HG03196 (cell line): ENCODE results near the gene AP1S2.
"Not testable (repeated sequence)": the region's sequence is repeated elsewhere in the genome, so short reads cannot be mapped to it uniquely, and the experiment has no call there.

Experiments used
- ATAC-seq: cut with Tn5 transposase; IDR thresholded peaks from one replicate; pipeline ENCODE4 v1.9.1; 2021; ENCODE audit not compliant: unreplicated experiment

Gene AP1S2

DNA sequence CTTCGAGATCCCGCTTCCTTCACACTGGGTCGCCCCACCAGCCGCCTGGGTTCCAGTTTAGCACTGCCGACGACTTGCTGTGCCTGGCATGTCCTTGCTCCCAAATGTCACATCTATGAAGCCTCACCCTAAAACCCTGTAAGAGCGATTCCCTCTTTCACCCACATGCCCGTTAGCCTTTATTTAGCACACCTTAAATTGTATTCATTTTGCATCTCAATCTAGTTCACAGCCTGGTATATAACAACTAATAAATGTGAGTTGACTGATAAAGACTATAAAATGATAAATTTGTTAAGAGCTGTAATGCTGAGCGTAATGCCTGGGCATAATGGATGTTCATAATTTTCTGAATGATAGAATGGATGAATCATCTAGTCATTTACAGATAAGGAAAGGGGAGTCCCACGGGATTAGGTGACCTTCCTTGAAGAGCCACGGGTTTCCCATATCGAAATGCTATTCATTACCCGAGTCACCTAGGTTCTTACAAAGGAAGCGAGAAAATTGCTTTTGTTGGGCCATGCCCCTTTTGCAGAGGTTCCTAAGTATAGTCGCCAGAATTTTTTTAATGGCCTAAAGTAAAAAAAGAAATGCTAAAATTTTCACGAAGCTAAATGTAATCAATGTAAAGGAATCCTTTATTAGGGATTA is 1.1 kb upstream of the AP1S2 start:
- no peak for ATAC-seq

DNA sequence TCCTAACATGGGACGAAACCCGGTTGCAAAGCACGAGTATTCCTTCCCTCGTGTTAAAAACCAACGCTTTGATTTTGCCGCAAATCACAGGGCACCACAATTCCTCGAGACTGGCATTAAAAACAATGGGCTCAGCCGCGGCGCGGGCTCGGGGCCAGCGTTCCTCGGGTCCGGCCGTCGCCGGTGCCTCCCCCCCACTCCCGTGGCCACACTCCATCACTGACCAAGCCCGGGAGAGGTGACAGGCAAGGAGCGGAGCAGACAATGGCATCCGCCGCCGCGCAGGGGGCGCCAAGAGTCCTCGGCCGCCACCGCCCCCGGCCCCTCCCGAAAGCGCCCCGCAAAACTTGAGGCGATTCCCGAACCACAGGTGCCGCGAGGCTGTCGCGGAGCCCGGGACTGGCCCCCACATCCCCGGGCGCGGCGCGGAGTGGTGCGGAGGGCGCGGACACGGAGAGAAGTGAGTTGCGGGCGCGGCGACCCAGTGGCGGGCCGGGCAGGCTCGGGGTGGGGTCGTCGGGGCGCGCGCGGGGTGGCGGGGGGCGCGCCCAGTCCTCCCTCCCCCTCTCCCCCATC is 445 bp downstream of the AP1S2 start:
- ATAC-seq = peak; percentile 39

DNA sequence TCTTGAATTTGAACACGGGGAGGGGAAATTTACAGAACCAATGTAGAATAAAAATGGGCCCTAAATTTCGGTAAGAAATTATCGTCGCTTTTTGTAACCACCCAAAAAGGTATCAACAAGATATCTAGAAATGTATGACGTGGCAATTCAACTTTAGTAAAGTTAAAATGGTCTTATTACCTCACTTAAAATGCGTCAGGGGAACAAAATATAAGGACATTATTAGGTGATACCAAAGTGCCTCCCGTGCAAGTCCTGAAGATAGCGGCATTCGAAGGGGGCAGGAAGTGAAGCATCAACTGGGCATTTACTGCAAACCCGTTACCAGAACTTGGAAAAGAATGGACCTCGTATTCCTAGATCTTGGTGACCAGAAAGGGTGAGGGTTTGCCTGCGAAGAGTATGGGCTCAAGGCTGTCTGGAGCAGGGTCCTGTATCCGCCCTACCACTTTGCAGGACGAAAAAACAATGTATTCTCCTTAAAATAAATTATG is 980 bp downstream of the AP1S2 start:
- ATAC-seq = no peak

DNA sequence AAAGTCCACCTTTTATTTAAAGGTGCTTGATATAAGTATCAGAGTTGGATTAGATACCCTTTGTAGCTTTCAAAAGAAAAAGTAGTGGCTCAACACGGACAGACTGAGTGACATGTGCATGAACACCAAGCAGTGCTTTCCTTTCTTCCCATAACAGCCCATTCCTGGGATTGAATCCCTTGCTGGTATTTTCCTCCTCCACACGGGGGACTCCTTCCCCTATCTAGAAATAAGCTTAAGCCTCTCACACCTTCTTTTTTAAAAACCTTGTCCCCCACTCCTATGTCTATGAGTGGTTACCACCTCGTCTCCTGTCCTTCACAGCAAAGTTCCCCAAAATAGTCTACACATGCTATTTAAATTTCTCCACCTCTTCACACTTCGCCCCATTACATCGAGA is 5.1 kb downstream of the AP1S2 start:
- no peak for ATAC-seq

DNA sequence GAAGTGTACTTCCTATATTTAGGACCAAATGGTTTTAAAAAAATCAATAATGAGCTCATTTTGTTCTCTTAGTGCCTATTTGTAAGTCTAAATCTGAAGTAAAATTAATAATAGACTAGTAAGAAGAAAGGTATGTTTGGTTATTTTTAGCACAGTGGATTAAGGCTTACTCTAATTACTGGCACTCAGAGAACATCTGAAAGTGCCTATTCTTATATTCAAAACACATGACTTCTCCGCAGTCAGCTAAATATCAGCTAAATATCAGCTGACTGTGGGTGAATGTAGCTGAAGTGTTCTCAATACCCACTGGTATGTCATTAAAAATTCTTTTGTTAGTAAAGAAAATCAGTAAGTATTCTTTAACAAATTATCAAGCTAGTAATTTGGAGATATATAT is 6.0 kb downstream of the AP1S2 start:
- no peak for ATAC-seq

DNA sequence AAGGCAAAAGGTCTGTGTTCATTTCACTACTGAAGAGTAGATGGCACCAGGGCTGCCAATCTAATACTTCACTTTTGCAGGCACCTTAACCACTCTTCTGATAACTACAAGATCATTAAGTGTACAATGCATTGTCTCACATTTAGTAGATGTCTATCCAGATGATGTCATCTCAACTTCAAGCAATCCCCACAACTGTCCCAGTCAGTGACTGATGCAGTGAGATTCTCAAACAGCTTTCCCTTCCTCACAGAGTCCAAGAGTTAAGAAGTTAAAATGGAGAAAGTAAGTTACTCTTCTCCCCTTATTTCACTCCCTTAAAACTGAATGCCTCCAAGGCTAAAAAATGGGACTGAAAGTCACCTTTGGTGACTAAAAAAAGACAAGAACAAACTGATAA is 10.7 kb downstream of the AP1S2 start:
- no peak for ATAC-seq

DNA sequence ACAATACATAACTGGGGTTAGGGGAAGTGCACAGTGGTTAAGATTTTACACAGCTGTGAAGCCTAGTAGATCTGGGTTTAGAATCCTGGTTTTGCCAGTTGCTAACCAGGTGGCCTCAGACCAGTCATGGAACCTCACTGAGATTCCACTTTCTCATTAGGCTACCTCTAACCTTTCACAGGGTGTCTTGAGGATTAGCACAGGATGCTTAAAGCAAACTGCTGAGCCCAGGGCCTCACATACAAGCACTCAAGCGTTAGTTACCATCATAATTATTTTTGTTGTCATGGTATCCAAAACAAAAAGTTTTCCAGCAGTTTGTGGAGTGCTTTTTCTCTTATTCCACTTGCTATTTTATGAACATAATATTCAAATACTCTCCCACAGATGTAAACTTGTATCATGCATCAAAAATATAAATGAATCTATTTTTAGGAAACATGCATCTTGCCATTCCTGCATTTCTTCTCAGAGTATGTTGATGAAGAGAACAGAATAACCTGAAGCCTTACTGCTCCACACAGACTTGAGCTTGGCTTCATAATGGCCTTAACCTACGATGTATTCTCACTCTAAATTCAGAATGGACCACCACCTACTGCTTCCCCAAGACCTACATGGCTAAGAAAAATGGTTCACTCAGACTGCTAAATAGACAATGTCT is 12.6 kb downstream of the AP1S2 start:
- no peak for ATAC-seq

DNA sequence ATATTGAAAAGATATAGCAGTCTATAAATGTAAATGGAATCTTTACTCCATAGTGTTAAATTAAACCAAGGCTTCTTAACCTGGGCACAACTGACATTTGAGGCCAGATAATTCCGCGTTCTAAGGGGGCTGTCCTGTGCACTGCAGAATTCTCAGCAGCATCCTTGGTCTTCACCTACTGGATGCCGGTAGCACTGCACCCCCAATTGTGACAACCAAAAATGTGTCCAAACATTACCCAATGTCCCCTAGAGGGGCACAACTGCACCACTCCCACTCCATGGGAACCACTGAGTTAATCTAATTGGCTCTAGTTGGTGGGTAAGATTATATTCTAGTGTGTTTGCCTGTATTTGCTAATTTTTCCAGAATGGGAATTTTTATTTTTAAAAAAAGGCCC is 16.6 kb downstream of the AP1S2 start:
- no peak for ATAC-seq

DNA sequence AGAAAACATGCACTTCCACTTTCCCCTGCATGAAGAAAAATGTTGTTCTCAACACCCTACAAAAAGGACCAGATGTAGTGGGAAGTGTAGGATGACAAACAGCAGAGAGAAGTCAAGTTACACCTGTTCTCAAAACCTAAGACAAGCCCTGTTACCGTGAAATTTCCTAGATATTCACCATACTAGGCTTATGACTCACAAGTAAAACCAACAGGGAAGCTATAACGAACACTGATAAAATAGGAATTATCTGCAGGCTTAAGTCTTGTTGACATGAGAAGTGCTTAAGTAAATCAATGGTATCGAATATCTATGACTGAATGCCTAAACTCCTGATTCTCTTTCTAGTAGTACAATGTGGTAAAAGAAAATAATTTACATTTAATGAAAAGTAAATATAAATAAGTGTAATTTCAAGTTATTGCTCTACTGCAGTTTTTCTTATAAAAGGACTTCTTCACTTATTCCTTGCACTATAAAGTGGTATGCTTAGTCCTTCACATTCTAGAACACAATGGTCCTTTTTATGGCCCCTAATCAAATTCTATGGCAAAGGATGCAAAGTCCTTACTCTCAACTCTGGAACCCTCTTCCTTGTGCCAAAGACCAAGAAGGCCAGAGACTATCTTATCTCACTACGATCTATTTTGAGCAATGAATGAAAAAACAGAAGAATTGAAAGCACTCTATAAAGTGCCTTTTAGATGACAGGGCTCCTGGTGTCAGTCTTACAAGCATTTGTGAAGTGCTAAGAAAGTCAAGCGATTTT is 19.6 kb downstream of the AP1S2 start:
- no peak for ATAC-seq

DNA sequence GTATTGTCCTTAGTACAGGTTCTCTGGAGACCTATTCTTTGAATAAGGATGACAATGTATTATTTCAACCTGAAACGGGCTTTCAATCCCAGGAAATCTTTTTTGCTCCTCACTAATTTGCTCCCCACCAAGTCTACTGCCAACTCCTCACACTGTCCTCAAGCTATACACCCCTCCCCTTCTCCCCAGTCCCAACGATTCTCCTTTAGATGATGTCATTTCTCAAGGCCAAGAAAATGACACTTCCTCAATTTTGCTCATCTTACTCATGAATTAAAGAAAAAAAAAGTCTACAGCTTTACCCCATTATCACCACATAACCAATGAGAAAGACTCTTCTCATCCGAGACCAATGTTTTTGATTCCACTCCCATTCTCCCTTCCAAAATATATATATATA is 20.6 kb downstream of the AP1S2 start:
- ATAC-seq = no peak

DNA sequence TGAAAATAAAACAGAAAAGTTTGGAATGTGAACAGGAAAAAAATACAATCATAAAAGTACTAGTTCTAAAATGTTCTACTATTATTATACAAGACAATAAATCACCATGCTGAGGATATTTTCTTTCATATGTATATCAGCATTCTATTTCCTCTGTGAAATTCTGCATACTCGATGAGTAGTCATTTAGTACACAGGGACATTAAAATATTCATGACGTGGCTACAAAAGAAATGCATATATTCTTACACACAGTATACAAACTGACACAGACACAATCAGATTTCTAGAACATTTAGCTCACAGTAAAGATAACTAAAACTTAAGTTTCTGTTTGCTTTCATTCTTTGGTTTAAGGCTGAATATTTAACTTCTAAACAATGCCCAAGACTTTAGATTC is 23.3 kb downstream of the AP1S2 start:
- ATAC-seq = not testable (repeated sequence)

DNA sequence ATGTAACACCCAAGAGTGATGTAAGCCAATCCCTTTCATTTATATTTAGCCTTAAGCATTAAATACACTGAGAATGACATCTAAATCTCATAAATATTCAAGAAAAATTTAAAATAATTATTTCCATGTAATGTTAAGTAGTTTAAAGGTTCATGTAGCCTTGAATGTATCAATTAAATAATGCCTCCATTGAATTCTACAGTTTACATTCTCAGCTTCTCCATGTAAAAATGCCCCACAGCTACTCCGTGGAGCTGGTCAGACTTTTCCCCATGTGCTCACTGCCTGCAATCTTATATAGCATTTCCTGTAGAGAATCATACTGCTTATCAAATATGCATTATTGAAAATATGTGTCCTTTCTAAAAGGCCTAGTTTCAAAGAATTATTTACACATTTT is 25.4 kb downstream of the AP1S2 start:
- no peak for ATAC-seq

DNA sequence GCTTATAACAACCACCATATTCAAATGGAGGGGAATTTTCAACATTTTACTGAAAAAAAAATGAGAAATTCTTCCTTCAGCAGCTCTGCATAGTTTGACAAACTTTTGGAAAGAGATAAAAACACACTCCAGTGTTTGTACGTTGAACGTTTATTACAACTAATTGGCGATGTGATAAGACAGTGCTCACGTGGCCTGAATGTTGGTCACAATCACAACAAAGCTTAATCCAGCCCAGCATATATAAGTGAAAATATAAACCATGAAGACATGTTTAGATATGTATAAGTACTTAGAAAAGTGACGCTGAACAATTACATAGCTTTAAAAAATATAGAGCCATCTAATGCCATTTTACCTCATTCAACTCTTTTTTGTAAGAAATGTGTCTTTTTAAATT is 28.7 kb downstream of the AP1S2 start:
- ATAC-seq = no peak

DNA sequence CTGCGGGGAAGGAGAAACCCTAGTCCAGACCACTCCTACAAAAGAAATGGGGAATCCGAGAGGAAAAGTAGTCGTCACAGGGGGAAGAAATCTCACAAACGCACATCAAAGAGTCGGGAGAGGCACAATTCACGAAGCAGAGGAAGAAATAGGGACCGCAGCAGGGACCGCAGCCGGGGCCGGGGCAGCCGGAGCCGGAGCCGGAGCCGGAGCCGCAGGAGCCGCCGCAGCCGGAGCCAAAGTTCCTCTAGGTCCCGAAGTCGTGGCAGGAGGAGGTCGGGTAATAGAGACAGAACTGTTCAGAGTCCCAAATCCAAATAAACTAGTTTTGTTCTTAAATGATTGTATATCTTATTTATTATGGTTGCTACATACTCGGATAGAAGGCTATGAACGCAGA is 31.7 kb downstream of the AP1S2 start:
- no peak for ATAC-seq

DNA sequence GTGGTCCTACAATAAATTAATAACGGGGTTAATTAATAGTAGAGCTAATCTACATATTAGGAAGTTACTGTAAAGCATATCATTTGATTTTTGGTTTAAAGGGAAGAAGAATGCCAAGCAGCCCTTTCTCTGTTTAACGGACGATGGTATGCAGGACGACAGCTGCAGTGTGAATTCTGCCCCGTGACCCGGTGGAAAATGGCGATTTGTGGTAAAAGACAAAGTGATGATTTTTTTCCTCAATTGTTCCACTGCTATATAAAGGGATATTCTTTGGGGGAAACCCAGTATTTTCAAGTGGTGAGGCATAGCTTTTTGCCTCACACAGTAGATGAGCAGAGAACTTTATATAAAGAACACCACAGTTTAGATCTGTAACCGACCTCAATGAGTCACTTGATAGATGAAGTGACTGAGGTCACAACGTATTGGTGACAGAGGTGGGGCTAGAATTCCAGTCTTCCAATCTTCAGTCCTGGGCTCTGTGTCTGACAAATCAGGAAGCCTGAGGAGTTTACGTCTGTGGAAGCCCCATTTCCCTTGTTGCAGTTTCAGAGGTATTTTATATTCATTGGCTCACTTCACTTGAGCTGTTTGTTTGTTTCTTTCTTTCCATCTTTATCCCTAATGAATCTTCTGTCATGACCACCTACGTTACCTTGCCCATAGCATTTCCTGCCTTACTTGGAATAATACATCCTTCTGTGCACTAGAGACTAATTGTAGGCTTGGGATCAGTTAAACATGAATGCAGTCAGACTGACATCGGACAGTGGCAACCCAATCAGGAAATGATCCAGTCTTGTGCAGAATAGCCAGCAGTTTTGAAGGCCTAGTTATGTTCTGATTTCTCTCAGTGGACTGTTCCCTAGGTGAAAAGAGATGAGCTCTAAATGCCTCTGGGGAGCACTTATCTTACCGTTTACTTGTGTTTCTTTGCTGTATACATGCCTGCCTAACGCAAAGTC is 34.2 kb downstream of the AP1S2 start:
- no peak for ATAC-seq

DNA sequence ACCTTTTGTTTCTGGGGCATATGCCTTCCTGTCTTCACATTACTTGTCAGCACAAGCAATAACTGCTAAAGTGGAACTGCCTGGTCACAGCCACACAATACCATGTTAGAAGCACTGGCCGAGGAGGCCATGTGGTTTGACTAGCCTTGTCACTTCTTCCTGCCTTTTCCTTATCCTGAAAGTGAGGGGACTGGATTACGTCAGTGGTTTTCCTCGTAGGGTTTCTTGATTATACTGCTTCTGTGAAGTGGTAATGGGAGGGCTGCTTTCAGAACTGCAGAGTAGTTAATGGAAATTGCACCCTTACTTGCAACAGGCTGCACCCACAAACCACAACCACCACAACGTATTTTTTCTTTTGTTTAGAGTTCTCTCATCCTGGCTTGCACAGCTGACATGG is 37.7 kb downstream of the AP1S2 start:
- no peak for ATAC-seq

DNA sequence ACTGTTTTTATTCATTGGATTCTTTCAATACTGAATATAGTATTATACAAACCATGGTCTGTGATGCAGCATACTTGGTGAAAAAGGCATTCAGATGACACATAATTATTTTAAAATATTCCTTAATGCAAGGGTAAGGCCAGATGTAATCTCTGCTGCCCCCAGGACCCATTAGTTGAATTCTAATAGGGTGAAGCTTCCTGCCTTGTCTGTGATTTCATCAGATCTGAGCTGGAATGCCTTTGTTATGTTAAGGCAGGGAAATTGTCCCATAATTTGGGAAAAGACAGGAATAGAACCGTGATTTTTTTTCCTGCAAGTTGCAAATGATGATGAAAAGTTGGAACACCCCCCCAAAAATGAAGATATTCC is 38.2 kb downstream of the AP1S2 start:
- no peak for ATAC-seq

DNA sequence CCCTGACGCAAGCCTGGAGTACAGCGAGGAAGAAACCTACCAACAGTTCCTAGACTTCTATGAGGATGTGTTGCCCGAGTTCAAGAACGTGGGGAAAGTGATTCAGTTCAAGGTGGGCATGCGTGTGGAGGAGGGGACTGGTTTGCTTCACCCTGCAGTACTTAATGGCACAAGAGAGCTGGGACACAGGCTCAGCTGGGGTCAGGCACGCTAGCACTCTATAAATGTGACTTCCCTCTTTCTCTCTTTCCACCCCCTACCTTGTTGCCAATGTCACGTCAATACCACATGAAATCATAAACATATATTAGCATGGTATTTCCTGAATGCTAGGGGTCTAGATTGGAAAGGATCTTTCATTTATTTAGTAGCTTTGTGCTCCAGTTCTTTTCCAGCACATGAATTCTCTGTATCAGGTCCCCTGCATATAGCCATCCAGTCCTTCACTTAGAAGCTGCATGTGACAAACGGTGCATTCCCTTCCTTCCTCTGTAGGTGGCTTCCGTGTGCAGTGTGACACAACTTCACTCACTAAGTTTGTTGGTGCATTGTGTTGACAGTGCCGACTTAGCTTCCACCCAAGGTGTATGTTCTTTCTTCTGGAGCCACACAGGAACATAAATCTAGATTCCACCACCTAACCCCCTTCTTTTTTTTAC is 38.7 kb downstream of the AP1S2 start:
- ATAC-seq = no peak

DNA sequence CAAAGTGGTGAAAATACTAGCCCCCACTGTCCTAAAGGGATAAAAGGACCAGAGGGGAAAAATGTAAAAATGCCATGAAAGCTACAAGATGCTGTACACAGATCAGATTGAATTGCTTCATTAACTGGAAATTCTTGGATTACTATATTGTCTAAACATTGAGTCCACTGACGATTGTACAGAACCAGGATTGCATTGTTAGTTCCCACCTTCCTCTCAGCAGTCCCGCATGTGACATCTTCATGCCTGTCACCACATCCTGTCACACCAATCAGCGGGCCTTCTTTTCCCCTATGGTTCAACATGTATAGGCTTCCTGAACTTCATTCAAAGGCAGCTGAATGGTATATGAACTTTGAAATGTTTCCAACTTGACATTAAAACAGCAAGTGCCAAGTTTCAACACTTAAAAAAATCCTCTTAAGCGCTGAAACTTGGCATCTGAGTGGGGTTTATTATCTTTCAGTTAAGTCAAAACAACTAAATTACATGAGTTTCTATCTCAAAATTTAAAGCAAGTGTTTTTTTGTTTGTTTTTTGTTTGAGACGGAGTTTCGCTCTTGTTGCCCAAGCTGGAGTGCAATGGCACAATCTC is 39.7 kb downstream of the AP1S2 start:
- ATAC-seq = no peak

DNA sequence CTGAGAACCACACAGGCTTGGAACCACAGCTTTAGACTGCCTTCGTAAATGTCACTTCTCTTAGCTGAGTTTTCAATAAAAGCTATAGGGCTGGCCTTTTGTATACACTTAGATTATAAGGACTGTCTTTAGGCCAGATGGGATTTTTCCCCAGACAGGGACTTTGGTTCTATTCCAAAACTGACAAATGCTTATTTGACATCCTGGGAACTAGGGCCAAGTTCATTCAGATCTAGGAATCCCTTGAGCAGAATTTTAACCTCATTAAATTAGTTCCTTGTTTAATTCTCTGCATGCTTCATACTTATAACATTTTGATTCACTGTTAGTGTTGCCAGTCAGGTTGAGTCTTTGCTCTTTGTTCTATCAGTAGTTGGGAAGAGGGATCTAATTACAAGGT is 41.2 kb downstream of the AP1S2 start:
- no peak for ATAC-seq
